ENCODE results near the gene SETBP1.

The SETBP1 gene

GRCh38 chr18:44766450-44766849 is 85.8 kb downstream of the SETBP1 start:
- DNase-seq: no peak

- no peak for DNase-seq
Measured at GRCh38 chr18:44767807-44768206, 87.1 kb downstream of the SETBP1 start.

GRCh38 chr18:44770641-44771040 is 90.0 kb downstream of the SETBP1 start:
- peak; percentile 28 for DNase-seq

- no peak for DNase-seq
Measured at GRCh38 chr18:44771572-44771955, 90.9 kb downstream of the SETBP1 start.

- DNase-seq: no peak
Measured at GRCh38 chr18:44771956-44772917, 91.5 kb downstream of the SETBP1 start.

- DNase-seq: no peak
Measured at GRCh38 chr18:44773640-44774155, 93.0 kb downstream of the SETBP1 start.

- no peak for DNase-seq
Measured at GRCh38 chr18:44774191-44774590, 93.5 kb downstream of the SETBP1 start.

GRCh38 chr18:44777457-44778192 is 96.9 kb downstream of the SETBP1 start:
- DNase-seq: no peak

GRCh38 chr18:44778788-44779187 is 98.1 kb downstream of the SETBP1 start:
- no peak for DNase-seq

GRCh38 chr18:44779753-44780292 is 99.1 kb downstream of the SETBP1 start:
- DNase-seq: no peak

GRCh38 chr18:44781886-44782285 is 101.2 kb downstream of the SETBP1 start:
- peak; percentile 22 for DNase-seq

- no peak for DNase-seq
Measured at GRCh38 chr18:44782617-44783016, 101.9 kb downstream of the SETBP1 start.

- no peak for DNase-seq
Measured at GRCh38 chr18:44783371-44783770, 102.7 kb downstream of the SETBP1 start.

- DNase-seq: no peak
Measured at GRCh38 chr18:44786257-44786656, 105.6 kb downstream of the SETBP1 start.

- DNase-seq: no peak
Measured at GRCh38 chr18:44786688-44787087, 106.0 kb downstream of the SETBP1 start.

- no peak for DNase-seq
Measured at GRCh38 chr18:44788334-44788733, 107.6 kb downstream of the SETBP1 start.

- DNase-seq: no peak
Measured at GRCh38 chr18:44789710-44790109, 109.0 kb downstream of the SETBP1 start.

GRCh38 chr18:44790860-44791259 is 110.2 kb downstream of the SETBP1 start:
- no peak for DNase-seq

GRCh38 chr18:44791520-44791919 is 110.8 kb downstream of the SETBP1 start:
- DNase-seq: no peak

GRCh38 chr18:44792456-44793061 is 111.9 kb downstream of the SETBP1 start:
- peak; percentile 81 for DNase-seq

- DNase-seq: no peak
Measured at GRCh38 chr18:44793194-44793593, 112.5 kb downstream of the SETBP1 start.

- no peak for DNase-seq
Measured at GRCh38 chr18:44793685-44794084, 113.0 kb downstream of the SETBP1 start.

GRCh38 chr18:44795241-44795640 is 114.6 kb downstream of the SETBP1 start:
- DNase-seq: no peak
